H54 (cell line): ENCODE results near the gene TEDC1.

ENCODE experiments used
- DNase-seq: peaks from one replicate; pipeline ENCODE4 v3.0.0; 2011; ENCODE audit warnings: low spot score, mixed read lengths; ENCODE audit not compliant: insufficient read length
- FAIRE-seq: peaks from 3 replicates; lab custom pipeline; 2011; peaks lifted over from hg19 to GRCh38; lab: Jason Lieb, UNC
- POLR2A ChIP-seq: IDR thresholded peaks from 2 replicates; pipeline ENCODE4 v1.6.1; 2011; ENCODE audit warnings: low read depth, mild to moderate bottlenecking, low read length

TEDC1 gene

DNA sequence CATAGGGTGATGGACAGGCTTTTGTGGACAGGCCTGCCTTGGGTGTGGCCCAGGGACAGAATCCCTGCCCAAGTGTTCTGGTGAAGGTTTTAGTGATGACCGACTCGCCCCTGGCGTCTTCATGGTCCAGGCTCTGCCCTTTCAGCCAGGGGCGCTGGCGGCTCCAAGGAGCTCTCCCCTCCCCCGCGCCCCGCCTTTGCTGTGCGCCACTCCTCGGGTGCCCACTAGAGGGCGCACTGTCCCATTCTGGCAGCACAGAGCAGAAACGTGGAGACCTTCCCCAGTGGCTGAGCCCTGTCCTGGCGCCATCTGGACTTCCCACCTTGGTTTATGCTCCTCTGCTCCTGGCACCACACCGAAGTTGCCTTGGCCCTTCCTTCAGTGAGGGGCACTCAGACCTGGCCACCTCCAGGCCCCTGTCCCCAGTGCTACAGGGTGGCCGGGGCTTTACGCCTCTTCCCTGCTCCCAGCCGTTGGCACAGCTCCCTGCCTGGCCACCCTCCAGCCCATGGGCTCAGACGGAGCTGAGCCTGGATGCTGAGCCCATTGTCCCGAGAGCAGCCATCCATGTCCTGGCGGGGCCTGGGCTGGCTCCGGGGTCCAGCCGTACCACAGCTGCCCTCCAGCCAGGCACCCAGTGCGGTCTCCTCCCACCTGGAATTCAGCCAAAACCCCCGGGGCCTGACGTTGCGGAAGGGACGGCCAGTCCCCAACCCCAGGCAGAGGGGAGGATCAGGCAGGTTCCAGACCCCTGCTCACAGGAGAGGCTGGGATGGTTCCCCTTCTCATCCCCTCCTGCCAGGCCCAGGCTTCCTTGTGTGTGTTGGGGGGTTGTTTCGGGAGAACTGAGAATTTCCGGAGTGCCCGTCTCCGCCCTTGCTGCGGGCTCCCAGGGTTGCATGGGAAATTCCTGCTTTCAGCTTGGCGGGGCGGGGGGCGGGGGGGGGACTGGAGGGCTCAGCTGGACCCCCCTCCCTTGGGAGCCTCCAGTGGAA lies 9.9 kb upstream of the TEDC1 start:
- TF ChIP-seq POLR2A, result peak; percentile 23; the same call in 1 of the 2 replicates
- DNase-seq (peak; percentile 97), FAIRE-seq (peak; percentile 89)

DNA sequence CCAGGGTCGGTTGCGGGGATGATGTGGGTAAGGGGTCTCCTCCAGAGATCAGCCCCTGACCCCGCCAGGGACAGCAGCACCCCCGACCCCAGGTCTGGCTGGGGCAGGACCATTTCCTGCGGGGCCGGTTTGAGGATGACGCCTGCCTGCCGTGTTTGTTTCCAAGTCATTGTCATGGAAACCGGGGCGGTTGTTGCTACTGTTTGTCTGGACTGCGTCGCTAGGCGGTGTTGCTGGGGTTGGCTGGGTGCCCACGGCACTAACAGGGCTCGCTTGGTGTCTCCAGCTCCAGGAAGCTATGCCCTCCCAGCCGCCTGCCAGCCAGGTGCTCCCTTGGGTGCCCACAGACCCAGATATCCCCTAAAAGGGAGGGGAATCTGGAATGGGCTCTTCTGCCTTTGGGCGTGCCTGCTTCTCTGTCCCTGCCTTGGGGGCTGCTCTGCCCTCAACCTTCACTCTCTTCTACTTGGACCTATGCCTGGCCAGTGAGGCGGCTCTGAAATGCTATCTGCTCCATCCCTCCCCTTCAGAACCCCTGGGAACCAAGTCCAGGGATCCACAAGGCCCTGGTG lies 9.1 kb upstream of the TEDC1 start:
- FAIRE-seq (peak; percentile 97), DNase-seq (peak; percentile 99)
- no peak for TF ChIP-seq POLR2A

DNA sequence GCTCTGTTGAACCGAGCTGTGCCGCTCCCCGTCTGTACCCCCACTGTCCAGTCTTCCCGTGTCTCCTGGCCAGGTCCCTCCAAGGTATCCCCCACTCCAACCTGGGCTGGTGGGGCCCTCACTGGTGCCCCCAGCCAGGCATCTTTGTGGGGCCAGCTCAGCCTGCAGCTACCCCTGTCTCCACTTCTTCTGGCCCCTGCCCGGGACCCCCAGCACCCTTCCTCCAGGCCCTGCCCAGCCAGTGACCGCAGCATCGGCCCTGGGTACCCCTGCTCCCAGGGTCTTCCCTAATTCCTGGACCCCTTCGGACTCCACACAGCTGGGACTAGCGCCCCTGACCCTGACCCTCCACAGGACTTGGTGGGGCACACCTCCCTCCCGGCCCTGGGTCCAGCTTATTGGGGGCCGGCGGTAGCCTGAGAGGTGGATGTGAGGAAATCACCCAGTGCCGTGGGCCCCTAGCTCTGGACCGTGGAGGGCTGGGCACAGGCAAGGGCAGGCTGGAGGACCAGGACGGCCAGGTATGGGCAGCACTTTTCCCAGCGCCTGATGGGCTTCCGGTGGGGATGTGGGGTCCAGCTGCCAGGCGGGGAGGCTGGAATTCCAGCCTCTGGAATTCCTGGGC lies 8.4 kb upstream of the TEDC1 start:
- no peak for DNase-seq
- FAIRE-seq, result no peak
- TF ChIP-seq POLR2A, result no peak

DNA sequence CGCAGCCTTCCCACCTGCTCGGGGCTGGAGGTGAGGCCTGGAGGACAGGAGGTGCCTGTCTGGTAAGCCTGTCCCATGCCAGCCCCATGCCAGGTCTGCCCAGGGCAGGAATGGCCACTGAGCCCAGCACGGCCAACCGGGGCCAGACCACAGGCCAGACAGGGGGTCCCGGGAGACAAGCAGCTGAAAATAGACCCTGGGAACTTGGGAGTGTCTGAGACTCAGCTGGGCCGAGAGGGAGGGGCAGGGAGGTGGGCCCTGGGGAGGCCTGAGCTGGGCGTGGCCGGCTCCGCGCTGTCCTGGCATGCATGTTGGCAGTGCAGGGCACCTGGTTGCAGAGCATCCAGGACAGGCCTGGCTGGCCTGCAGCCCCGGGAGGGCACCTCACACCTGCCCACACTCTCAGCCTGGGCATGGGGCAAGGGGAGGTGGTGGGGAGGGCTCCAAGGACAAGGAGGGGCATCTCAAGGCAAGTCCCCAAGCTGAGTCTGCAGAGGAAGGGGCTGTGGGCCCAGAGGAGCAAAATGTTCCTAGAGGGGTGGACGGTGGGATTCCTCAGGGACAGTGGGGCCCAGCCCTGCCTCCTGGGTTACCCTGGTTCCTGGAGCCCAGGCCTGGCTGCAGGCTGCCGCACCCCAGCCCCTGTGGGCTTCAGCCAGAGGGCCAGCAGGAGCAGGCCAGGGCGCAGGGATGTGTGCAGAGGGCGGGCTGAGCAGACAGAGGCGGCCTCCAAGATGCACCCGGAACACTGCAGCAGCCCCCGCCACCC lies 7.6 kb upstream of the TEDC1 start:
- TF ChIP-seq POLR2A, result no peak
- FAIRE-seq, result no peak
- no peak for DNase-seq

DNA sequence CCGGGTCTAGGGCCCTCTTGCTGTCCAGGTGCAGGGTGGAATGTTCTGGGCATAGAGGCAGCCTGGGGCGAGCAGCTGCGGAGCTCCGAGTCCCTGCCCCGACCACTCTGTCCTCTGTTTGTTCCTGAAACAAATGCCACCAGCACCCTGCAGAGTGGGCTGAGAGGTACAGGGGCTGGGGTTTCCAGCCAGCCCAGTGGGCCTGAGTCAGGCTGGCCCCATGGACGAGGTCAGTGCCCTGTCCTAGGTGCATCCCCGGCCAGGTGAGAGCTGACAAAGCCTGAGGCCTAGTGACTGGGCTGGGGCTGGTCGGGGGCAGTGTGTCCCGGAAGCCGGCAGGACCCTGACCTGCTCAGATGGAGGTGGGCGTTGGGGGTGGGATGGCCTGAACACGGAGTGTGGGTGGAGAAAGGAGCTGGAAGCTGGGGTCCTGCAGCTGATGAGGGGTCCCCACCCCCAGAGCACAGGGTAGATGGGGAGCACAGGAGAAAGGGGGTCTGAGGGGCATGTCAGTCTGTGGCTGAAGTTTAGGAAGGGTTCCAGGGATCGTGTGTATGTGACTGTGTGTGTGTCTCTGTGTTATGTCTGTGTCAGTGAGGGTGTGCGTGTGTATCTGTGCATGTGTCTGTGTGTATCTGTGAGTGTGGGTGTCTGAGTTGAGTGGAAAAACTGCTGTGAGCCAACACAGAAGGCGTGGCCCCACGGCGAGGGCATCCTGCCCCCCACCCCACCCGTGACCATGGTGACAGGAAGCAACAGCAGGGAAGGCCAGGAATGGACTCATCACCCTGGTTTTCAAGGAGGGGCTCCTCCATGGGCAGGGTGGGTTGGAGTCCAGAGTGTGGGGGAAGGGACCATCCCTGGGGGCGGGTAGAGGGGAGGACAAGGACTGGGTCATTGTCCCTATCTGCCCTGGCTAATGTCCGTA lies 6.7 kb upstream of the TEDC1 start:
- no peak for DNase-seq
- TF ChIP-seq POLR2A, result no peak
- no peak for FAIRE-seq

- no peak for TF ChIP-seq POLR2A
- DNase-seq (no peak), FAIRE-seq (no peak)
Measured at GRCh38 chr14:105484997-105485393, 6.1 kb upstream of the TEDC1 start.

GRCh38 chr14:105485739-105486162 lies 5.3 kb upstream of the TEDC1 start:
- FAIRE-seq (no peak), DNase-seq (no peak)
- TF ChIP-seq POLR2A, result no peak

DNA sequence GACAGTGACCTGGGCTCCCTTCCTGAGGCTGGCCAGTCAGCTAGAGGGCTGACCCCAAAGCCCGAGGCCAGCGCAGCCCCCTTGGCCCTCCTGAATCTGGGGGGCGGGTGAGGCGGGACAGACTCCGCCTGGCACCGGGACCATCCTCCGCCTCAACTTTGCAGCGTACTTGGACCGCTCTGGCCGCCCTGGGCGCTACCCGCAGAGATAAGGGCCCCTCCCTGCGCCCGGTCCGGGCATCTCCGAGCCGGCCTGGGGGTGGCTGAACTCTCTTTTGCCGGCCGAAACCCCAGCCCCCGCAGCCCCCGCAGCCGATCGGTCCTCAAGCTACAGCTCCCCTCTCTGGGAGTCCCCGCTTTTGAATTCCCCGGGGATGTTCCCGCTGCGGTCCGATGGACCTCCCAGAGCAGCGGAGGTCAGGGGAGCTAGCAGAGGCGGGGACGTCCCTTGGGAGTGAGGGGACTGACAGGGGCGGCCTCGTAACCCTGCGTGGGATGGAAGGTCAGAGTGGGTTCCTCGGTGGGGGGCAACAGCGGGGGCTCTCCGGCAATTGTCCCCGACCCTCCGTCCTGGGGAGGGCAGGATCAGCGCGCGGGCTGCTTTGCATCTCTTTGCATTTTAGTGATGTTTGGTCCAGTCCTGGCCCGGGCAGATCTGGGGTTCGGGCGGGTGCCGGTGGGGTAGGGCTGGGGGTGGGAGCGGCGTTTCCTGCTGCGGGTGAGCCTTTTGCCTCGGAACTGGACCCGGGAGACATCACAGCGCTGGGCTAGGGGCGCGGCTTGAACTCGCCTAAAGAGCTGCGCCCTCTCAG lies 4.7 kb upstream of the TEDC1 start, which contains the start of gene CRIP1:
Gene CRIP1, plus strand, starts transcription at position 724 of the 811 bp plus-strand sequence. CDS start 374 bp downstream, outside the sequence.
- FAIRE-seq (no peak), DNase-seq (no peak)
- TF ChIP-seq POLR2A, result no peak

- no peak for FAIRE-seq
- no peak for DNase-seq
Measured at GRCh38 chr14:105486974-105487448, 4.0 kb upstream of the TEDC1 start.

DNA sequence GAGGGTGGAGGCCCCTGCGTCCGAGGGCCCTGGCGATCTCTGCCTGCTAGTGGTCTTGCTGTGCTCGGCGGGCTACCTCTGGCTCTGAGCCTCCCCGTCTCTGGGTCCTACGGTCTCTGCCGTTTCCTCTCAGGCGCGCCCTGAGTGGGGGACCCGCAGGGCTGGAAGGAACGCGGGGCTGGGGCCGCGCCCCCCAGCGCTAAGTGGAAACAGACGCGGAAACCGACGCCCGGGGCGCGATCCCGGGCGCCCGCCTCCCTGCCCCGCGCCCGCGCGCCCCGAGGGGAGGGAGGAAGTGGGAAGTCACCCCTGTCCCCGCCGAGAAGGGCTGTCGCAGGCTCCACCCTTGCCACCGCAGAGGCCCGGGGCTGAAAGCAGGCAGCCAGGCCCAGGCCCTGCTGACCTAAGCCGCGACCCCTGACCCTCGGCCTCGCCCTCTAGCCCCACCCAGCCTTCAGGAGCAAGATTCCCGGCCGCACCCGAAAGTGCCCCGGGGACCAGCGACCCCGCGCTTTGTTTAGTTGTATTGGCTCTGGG lies 3.5 kb upstream of the TEDC1 start:
- FAIRE-seq (no peak), DNase-seq (no peak)
- no peak for TF ChIP-seq POLR2A

More at GRCh38 chr14:105486974-105487448, 4.0 kb upstream of the TEDC1 start:
- TF ChIP-seq POLR2A, result no peak
